NCI-H1105 (cell line): Measurements from ENCODE around the gene NPR2.

Source experiments
- DNase-seq: peaks from one replicate; lab custom pipeline; 2025; lab: John Stamatoyannopoulos, UW

The NPR2 gene

GRCh38 chr9:35791297-35791921 is at the start of gene NPR2:
TSS of gene NPR2 (plus strand) at chr9:35791591. CDS start at chr9:35792409, 818 bp downstream.
- DNase-seq = no peak

DNA sequence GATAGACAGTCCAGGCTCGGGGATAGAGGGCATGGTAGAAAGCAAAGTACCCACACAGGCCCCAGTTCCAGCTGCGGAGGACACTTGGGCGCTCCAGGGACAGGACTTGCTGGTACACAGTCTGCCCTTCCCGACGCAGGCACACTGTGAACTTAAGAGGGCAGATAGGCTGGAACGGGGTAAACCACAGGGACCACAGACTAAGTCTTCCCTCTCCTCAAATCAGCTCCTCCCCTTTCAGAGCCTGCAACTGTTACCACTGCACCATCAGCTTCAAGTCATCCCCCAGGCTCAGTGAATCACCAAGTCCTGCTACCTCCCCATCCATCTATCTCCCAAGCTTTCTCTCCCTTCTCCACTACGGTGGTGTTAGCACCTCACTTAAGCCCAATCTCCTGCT is 49.7 kb upstream of the NPR2 start:
- DNase-seq = no peak

- no peak for DNase-seq
Observed at GRCh38 chr9:35743452-35743851, 47.9 kb upstream of the NPR2 start.

DNA sequence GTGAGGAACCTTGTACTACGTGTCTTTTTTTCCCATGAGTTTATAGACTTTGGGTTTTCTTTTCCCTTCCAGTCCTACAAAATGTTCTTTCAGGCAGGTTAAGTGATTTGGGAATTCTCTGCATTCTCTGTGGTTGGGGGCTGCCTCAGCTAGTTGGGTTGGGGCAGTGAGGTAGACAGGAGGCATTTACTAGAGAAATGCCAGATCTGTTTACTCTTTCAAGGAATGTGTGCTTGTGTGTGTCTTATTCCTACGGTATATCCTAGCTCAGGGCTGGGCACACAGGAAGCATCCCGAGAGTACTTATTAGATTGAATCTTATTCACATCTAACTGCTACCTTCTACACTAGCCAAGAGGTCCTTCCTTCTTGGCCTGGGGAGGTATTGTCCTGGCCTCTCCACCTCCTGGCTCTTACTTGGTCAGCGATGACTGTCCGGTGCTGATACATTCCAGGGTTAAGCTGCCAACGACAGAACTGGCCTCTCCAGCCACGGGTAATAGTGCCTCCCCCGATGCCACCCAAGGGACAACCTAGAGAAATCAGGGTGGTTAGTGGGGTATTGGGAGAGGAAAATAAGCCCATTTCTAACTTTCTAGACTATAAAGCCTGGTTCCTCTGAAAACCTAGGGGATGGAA is 47.4 kb upstream of the NPR2 start:
- DNase-seq = no peak

DNA sequence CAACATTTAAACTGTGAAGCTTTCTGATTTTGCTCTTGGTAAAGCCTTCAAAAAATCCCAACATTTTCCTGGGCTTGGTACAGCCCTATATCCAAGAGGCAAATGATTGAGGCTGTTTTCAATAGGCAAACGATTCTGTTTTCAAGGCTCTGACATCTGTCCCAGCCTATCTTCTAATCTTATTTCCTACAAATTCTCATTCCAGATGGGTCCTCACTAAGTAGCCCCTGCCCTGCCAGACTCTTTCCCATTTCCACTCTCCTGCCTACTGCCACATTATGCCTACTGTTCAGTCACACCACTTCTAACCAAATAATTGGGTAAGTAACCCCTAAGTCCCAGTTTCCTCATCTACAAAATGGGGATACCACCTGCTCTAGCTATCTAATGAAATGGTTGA is 45.8 kb upstream of the NPR2 start:
- DNase-seq = no peak

DNA sequence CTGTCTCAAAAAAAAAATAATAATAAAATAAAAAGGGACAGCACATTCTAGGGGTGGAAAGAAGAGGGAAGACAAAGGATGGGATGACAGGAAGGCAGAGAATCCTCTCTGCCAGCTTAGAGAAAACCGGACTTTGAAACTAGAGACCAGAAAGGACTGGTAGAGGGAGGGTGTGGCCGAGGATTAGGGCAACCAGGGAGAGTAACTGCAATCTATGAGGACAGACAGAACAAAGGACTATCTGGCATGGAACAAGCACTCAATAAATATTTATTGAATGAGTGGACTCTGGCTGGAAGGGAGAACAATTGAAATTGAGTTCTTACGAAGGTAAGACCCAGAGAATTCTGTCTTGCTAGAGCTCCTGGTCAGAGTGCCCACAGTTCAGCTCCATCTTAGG is 44.8 kb upstream of the NPR2 start:
- no peak for DNase-seq

DNA sequence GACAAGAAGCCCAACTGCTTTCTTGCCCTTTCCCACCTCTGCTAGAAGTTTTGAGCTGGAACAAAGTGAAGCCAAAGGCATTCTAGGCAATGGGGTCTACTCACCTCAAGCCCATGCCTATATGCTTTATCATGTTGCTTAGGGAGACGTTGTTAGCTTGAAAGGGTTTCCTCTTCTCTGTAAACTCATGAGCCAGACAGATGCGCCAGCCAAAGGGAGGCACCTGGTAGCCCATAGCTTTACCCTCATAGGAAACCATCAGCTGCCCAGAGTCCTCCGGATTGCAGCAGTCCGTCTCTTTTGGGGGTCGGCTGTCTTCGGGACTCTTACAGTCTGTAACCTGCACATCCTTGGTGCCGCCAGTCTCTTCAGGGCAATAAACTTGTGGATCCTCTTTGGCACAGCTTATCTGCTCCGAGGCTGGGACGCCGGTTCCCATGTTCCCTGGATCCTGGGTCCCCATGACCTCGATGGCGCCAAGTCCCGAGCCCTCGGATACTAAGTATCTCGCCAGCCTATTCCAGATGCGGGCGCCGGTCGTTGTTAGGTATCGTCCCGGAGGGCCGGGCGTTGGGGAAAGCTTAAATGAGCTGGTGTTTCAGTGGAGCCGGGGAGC is 43.0 kb upstream of the NPR2 start:
- no peak for DNase-seq

- peak; percentile 69 for DNase-seq
Observed at GRCh38 chr9:35748858-35749514, 42.4 kb upstream of the NPR2 start, which contains the start of the genes GBA2 and RGP1. TSS of gene GBA2 (minus strand) at chr9:35749228. CDS start at chr9:35748704, 524 bp downstream. TSS of gene RGP1 (plus strand) at chr9:35749287. CDS start at chr9:35749756, 469 bp downstream.

- peak; percentile 11 for DNase-seq
Observed at GRCh38 chr9:35749515-35750255, 41.7 kb upstream of the NPR2 start.

DNA sequence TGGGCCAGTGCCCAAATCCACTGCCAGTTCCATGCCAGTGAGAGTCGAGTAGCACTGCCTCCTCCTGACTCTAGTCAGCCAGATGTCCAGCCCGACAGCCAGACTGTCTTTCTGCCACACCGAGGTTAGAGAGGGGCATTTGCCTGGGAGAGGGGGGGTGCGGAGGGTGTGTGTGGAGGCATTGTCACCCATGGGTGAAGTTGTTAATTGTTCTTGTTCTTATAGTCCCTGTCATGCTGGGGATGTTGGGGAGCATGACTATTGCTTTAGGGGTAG is 41.2 kb upstream of the NPR2 start:
- no peak for DNase-seq

DNA sequence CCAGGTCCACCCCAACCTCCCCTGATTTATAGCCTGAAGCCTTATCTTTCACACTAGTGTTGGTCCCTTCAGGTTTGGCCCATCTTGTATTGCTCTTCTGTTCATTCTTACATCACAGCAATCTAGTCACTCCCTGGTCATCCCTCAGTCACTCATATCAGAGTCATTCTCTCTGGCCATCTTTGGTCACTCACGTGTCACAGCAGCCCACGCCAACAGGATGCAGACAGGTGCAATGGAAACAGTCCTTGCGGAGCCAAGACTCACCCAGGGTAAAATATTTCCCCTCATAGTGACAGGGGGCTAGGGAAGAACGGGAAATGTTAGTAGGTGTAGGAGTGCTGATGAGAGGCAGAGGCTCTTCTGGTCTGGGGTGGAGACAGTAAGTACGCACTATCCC is 37.9 kb upstream of the NPR2 start:
- no peak for DNase-seq

DNA sequence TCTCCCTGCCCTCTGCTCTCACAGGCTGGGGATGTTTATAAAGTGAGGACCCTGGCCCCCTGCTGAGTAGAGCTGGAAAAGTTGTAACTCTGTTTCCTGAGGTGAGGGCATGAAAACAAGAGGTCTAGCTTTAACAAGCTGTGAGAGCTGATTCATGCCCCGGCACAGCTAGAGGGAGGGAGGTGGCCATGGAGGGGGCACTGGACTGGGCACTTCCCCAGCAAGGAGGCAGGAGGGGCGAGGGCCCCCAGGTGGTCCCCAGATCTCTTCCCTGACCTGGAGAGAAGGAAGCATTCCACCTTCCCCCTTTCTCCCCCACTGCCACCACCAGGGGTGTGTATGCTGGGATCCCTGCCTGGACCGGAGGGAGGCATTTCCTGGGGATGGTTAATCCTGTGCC is 37.1 kb upstream of the NPR2 start, which contains the start of gene MSMP:
Gene MSMP (minus strand): TSS at position 13 of the 400 bp plus-strand sequence. CDS start 147 bp downstream, outside the sequence.
- no peak for DNase-seq

DNA sequence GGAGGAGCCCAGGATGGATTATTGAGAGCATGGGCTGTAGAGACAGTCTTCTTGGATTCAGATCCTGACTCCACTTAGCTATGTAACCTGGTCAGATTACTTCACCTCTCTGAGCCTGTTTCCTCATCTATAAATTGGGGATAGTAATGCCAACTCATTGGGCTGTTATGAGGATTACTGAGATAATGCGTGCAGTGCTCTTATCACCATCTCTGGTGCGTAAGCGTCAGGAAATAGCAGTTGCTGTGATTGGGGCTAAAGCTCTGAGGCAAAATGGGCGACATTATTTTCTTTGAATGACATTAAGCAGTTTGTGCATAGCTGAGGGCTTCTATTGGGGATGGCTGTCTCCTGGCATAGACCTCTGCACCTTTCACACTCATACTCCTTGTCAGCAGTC is 36.3 kb upstream of the NPR2 start:
- DNase-seq = no peak

- DNase-seq = peak; percentile 70
Observed at GRCh38 chr9:35756275-35757225, 34.8 kb upstream of the NPR2 start.

- DNase-seq = peak; percentile 45
Observed at GRCh38 chr9:35757226-35757891, 34.0 kb upstream of the NPR2 start.

DNA sequence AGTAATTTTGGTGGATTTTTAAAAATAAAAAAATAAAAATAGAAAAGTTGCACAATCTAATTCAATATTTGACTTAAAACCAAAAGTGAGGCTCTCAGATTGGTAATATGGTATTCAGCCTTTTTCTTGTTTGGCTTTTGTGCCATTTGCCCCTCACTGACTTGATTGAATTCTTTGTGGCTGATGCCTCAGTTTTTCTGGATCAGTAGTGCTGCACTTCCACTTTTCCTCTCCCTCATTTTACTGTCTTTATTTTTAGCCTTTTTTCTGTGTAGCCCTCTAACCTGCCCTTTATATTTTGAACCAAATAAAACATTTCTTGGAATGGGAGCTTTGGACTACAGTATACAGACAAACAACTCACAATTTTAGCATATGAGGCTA is 33.5 kb upstream of the NPR2 start:
- no peak for DNase-seq

- no peak for DNase-seq
Observed at GRCh38 chr9:35758475-35759050, 32.8 kb upstream of the NPR2 start.

- DNase-seq = no peak
Observed at GRCh38 chr9:35759795-35760194, 31.6 kb upstream of the NPR2 start.

DNA sequence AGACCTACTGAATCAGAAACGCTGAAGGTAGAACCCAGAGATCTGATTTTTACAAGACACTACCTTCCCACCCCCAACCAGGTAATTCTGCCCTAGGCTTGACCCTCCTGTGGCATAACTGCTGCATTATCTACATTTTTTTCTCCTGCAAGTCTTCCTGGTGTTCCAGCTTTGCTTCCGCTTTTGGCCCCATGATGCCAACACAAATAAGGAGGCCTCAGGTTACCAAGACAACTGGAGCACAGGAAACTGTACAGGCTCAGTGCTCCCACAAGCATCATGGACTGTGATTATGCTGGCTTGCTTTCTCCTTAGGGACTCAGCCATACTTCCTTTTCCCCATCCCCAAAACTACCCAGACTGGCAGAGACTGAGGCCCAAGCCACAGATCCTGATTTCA is 30.7 kb upstream of the NPR2 start:
- no peak for DNase-seq

DNA sequence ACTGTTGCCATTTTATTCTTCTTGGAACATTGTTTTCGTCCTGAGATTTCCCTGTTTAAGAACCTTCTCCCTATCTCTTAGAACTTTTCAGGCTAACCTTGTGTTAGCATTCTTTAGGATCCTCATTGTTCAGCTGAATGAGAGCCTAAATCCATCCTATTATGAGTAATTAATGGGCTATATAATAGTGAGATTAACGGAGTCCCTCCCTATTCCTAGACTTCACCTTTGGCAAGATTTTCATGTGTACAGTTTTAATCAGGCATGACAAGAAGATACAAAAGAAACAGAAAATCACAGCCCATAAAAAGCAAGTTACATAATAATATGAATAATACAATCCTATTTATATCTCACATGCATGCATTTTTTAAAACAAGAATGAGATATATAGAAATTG is 28.2 kb upstream of the NPR2 start:
- no peak for DNase-seq
